Neuron (in vitro differentiated cells): Measurements from ENCODE around the gene IFIH1.

Experiments
- H2AFZ ChIP-seq: one replicate; pipeline ENCODE4 v1.6.1; 2013; ENCODE audit warnings: low read depth, mild to moderate bottlenecking, inconsistent platforms, low read length, moderate library complexity
- H3K27me3 ChIP-seq: one replicate; pipeline ENCODE4 v1.6.1; 2013; ENCODE audit warnings: low read length; ENCODE audit not compliant: insufficient read depth
- H3K36me3 ChIP-seq: one replicate; pipeline ENCODE4 v1.6.1; 2013; ENCODE audit warnings: low read length; ENCODE audit not compliant: insufficient read depth
- H3K4me1 ChIP-seq: one replicate; pipeline ENCODE4 v1.6.1; 2013; ENCODE audit warnings: low read length; ENCODE audit not compliant: insufficient read depth
- H3K4me3 ChIP-seq: 2 replicates; pipeline ENCODE4 v1.5.1; 2013; ENCODE audit warnings: mild to moderate bottlenecking, low read length, moderate library complexity
- H3K9me3 ChIP-seq: one replicate; pipeline ENCODE4 v1.6.1; 2013; ENCODE audit warnings: low read length

The IFIH1 gene

DNA sequence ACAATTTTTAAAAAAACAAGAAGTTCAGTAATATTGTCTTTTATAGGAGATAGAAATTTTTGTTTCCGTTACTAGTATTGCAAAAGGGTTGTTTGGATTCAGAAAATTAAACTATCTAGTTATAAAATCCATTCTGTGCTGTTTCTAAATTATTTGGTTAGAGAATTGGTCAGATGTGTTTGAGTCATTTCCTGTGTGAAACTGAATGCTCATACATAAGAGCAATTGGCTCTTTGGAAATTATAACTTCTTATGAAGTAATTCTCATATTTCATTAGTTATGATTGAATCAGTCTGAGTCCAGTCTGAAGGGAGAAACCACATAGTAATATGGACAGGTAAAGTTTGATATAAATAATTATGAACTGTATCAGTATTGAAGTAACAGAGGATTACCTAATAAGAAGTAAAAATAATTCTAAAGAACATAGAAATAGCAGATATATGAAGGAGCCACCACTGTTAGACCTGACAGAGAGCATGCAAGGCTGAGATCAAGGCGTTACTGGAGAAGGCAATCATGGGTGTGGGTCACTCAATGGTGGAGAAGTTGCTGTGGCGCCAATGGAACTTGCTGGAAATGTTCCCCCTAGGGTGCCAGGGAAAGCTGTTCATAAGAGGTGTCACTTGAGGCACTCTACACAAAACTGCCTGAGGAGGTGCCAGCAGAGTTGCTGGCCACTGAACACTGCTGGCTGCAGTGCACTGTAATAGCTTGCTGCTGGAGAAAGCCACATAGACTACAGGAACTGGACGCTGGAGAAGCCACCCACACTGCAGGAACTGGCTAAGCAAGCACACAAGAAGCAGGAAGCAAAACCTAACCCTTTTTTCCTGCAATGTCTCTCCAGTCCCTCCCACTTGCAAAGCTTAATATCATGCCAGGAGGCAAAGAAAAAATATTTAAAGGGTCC lies 57.2 kb downstream of the IFIH1 start:
- H3K4me1 ChIP-seq = no peaks in the 10 kb centered on the region
- no peak overlapping the region for H2AFZ ChIP-seq
- H3K27me3 ChIP-seq = no peaks in the 10 kb centered on the region
- no peak overlapping the region for H3K4me3 ChIP-seq
- no peaks in the 10 kb centered on the region for H3K36me3 ChIP-seq
- no peaks in the 10 kb centered on the region for H3K9me3 ChIP-seq

DNA sequence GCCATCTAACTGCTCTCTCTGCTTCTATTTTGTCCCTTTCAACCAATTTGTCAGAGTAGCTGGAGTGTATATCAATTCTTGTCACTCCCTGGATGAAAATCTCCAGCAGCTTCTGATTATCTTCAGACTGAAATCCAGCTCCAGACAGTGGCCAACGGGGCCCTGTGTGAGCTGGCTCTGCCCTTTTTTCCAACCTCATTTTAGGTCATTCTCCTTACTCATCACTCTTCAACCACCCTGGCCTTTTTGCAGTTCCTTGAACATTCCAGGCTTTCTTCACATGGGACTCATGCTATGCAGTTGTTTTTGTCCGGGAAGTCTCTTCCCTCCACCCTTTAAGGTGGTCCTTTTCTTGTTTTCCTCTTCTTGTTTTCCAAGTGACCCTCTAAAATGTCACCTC lies 59.8 kb downstream of the IFIH1 start:
- Histone ChIP-seq H2AFZ (no peak overlapping the region), H3K9me3 (no peaks in the 10 kb centered on the region), H3K4me1 (no peaks in the 10 kb centered on the region), H3K4me3 (no peak overlapping the region), H3K36me3 (no peaks in the 10 kb centered on the region), H3K27me3 (no peaks in the 10 kb centered on the region)

DNA sequence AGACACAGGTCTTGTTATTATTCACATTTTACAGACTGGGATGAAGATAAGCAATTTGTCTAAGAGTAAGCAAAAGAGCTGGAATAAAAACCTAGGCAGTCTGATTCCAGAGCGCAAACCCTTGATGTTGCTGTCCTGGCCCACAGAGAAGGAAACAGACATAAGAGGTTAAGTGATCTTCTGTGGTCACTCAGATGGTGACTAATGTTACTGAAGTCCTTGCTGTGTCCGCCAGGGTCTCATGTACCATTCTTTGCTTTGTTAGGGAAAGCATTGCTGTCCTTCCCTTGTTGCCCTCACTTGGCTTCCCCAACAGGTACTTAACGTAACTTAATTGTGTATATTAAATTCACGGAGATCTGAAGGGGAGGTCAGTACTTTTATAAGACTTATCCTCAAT lies 60.3 kb downstream of the IFIH1 start:
- Histone ChIP-seq H3K27me3 (no peaks in the 10 kb centered on the region), H3K4me3 (no peak overlapping the region), H3K4me1 (no peaks in the 10 kb centered on the region), H2AFZ (no peak overlapping the region), H3K36me3 (no peaks in the 10 kb centered on the region), H3K9me3 (no peaks in the 10 kb centered on the region)

DNA sequence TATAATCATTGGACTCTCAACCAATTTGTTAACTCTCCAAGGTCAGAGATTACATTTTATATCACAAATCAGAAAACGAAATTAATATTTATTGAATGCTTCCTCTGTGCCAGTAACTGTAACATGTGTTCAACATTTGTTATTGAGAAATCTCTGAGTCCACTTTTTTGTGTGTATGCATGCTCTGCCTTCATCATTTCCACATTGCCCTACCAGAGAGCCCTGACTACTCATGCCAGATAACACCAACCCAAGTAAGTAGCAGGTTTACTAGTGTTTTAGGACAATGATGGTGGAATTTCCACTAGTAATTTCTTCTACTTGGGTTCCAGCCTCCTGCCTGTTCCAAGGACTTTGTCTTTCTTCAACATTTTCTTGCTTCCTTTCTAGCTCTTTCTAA lies 61.1 kb downstream of the IFIH1 start:
- Histone ChIP-seq H3K27me3 (no peaks in the 10 kb centered on the region), H3K4me1 (no peaks in the 10 kb centered on the region), H3K9me3 (no peaks in the 10 kb centered on the region), H2AFZ (no peak overlapping the region), H3K36me3 (no peaks in the 10 kb centered on the region), H3K4me3 (no peak overlapping the region)

DNA sequence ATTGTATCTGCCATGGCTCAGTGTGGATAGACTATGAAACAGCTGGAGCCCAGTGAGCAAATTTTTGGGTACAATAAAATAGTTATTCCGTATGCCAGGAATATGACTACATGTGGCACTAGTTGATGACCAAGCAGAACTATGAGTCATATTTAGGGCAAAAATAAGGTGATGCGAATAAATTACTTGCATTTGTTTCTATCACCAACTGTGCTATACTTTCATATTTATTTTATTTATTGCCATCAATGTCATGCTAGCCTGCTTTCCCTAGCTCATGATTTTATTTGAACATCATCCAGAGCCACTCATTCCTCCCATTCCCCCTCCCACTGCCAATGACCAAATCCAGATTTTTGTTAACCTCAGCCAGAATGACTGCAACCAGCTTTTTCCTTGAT lies 61.9 kb downstream of the IFIH1 start:
- H3K27me3 ChIP-seq = no peaks in the 10 kb centered on the region
- no peak overlapping the region for H3K4me3 ChIP-seq
- H2AFZ ChIP-seq = no peak overlapping the region
- no peaks in the 10 kb centered on the region for H3K9me3 ChIP-seq
- no peaks in the 10 kb centered on the region for H3K4me1 ChIP-seq
- H3K36me3 ChIP-seq = no peaks in the 10 kb centered on the region

DNA sequence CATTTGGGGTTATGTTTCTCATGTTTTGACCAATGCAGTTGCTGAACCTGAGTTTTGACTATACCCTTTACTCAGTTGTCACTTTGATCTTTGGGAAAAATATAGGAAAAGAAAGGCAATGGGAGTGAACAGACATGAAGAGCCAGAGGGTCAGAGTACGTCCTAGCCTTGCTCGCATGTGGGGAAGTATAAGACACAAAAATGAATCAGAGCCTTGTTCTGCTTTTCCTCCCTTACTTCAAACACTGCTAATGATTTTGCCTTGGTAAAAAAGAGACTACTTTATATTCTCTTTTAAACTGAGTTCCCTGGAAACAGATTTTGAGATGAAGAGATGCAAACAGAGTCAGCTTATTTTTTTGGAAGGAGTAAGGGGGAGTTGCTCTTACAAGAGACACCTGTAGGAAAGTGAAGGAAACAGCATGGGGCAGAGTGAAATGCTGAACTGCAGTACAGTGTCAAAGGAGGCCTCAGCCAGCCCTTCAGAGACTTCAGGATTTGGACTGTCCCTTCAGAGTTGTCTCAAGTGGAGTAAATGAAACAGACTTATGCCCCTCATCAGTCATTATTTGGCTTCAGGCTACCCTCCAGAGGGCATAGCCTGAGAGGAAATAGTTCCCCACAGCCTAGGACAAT lies 64.1 kb downstream of the IFIH1 start:
- Histone ChIP-seq H3K27me3 (no peaks in the 10 kb centered on the region), H3K4me3 (no peak overlapping the region), H3K4me1 (no peaks in the 10 kb centered on the region), H2AFZ (no peak overlapping the region), H3K36me3 (no peaks in the 10 kb centered on the region), H3K9me3 (no peaks in the 10 kb centered on the region)

DNA sequence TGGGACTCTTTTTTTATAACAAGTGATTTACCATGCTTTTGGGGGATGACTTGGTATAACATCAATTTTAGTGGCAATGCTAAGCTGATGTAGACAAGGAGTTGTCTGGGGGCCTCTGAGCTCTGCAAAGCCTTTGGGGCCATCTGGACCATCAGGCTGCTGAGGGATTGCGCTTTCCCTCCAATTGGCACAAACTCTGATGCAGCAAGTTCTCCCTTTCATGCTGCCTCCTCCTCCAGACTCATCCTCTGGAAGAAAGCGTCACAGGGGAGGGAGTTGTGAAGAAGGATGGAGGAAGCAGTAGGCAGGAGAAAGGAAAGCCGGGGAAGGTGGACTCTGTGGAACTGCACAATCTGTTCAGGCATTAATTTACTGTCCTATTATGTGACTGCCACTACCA lies 65.0 kb downstream of the IFIH1 start:
- no peak overlapping the region for H3K4me3 ChIP-seq
- no peaks in the 10 kb centered on the region for H3K4me1 ChIP-seq
- no peaks in the 10 kb centered on the region for H3K27me3 ChIP-seq
- H2AFZ ChIP-seq = no peak overlapping the region
- no peaks in the 10 kb centered on the region for H3K36me3 ChIP-seq
- H3K9me3 ChIP-seq = no peaks in the 10 kb centered on the region

DNA sequence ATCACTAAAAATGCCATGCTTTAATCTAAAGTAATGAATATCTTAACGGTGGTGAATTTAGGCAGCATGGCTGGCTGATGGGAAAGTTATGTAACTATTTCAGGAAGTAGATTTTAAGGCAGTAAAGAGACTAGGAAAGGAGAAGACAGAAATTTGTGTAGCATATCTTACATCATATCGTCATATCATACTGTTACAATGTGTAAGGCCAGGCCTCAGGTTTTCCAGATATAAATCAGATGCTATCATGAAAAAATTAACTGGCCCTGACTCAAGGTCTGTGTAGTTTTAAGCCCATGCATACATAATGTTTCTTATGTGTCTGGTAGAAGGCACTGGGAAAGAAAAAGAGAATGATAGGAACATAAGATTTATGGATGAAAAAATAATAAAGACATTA lies 66.3 kb downstream of the IFIH1 start:
- no peaks in the 10 kb centered on the region for H3K4me1 ChIP-seq
- no peaks in the 10 kb centered on the region for H3K27me3 ChIP-seq
- no peaks in the 10 kb centered on the region for H3K36me3 ChIP-seq
- H2AFZ ChIP-seq = no peak overlapping the region
- H3K4me3 ChIP-seq = no peak overlapping the region
- no peaks in the 10 kb centered on the region for H3K9me3 ChIP-seq

DNA sequence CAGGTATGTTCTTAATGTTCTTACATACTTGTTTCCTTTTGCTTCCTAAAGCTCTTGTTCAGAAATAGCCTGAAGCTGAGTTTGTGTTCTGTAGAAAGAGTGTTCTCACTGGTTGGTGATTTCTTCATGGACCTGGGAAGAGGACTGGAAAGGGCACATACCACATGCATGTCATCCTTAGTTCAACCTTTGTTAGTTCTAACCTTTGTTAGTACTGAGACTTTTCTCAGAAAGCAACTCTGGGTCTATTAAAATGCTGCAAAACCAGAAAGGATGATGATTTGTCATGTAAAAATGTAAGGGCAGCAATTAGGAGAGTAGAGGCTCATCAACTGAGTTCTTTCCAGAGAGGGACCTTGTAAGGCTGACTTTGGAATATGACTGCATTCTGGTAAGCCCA lies 72.7 kb downstream of the IFIH1 start:
- no peak overlapping the region for H3K4me3 ChIP-seq
- H3K4me1 ChIP-seq = peaks cover 11% of the 10 kb centered on the region
- no peaks in the 10 kb centered on the region for H3K36me3 ChIP-seq
- H3K27me3 ChIP-seq = no peaks in the 10 kb centered on the region
- H2AFZ ChIP-seq = no peak overlapping the region
- H3K9me3 ChIP-seq = no peaks in the 10 kb centered on the region

DNA sequence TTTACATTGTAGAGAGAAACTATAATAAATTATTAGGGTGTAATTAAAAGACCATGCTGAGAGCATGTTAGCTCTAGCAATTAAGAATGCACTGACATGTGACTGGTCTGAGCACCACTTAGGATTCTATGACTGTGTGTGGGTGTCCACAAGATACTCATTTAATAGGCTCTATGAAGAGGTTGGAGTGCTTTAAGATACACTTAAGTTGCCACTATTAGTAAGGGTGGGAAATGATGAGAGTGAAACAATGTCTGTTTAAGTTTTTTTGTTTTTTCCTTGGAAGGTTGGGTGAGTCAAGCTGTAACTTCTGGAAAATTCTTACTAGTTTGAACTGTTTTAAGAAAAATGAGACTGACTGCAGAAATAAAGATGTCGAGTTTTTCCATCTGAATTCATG lies 73.4 kb downstream of the IFIH1 start:
- Histone ChIP-seq H3K4me3 (no peak overlapping the region), H3K36me3 (no peaks in the 10 kb centered on the region), H3K9me3 (no peaks in the 10 kb centered on the region), H3K4me1 (peaks cover 11% of the 10 kb centered on the region), H3K27me3 (no peaks in the 10 kb centered on the region), H2AFZ (no peak overlapping the region)

DNA sequence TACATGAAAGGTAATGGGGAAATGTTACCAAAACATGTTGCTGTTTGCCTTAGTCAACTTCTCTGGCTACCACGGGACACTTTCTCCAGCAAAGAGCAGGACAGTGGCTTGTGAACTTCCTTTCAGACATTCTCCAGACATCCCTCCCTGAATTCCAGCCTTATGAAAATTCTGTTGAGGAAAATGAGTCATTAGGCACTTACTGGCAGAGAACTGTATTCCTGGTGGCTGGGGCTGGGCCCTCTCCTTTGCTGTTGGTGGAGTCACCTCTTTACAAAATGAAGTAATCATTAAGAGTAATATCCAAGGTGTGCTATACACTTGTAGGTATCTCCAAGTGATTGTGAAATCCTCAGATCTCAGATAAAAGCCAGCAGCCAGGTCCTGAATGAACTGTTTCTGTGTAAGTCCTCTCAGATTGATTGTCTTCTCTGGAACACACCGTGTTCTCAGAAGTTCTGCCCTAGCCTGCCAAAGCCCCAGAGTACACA lies 73.9 kb downstream of the IFIH1 start:
- H2AFZ ChIP-seq = no peak overlapping the region
- H3K36me3 ChIP-seq = no peaks in the 10 kb centered on the region
- H3K4me1 ChIP-seq = peaks cover 11% of the 10 kb centered on the region
- no peak overlapping the region for H3K4me3 ChIP-seq
- H3K27me3 ChIP-seq = no peaks in the 10 kb centered on the region
- H3K9me3 ChIP-seq = no peaks in the 10 kb centered on the region

DNA sequence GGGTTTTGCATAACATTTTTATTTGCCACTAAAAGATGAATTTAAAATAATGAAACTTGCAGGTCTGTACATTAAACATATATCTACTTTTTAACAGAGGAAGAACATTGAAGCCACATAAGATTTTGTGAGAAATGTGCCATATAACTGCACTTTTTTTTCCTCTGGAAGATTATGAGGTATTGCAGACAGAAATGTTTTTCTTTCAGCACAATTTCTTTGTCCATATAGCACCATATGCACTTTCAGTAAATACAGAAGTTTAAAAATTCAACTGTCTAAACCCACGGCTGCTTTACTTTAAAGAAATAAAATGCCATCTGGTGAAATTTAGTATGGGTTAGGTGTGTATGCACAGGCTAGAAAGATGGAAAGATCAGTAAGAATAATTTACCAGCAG lies 74.8 kb downstream of the IFIH1 start:
- no peak overlapping the region for H3K4me3 ChIP-seq
- H3K4me1 ChIP-seq = peaks cover 11% of the 10 kb centered on the region
- H3K9me3 ChIP-seq = no peaks in the 10 kb centered on the region
- H3K36me3 ChIP-seq = no peaks in the 10 kb centered on the region
- no peaks in the 10 kb centered on the region for H3K27me3 ChIP-seq
- no peak overlapping the region for H2AFZ ChIP-seq

DNA sequence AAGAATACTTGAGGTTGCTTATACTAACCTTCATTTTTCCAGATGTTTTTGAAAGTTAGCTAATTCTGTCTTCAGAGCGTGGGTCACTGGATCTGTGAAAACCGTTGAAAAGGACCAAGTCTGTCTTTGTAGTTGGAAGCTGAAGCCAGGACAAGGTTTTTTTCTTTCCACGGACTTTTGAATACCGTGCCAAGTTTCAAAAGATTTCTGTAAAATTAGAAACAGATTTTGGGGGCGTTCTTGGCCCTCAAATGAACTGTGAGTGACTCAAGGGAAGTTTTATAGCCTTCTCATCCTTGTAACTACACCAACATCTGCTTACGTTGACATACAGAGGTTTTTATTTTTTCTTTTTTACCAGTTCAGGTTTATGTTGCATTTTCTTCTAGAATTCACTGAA lies 75.2 kb downstream of the IFIH1 start, which contains the start of gene FAP:
Gene FAP, minus strand, starts transcription at position 152 of the 400 bp plus-strand sequence. Its CDS starts 118 bp downstream, at position 34.
- Histone ChIP-seq H3K27me3 (no peaks in the 10 kb centered on the region), H3K4me3 (no peak within 1 kb of the TSS), H3K36me3 (no peaks in the 10 kb centered on the region), H2AFZ (no peak within 1 kb of the TSS), H3K9me3 (no peaks in the 10 kb centered on the region), H3K4me1 (peaks cover 11% of the 10 kb centered on the region)
